ENCODE data around the gene PDXDC1.
"Not testable (repeated sequence)": the region's sequence is repeated elsewhere in the genome, so short reads cannot be mapped to it uniquely, and the experiment has no call there.

Gene PDXDC1

GRCh38 chr16:15180946-15181345 lies 206.1 kb downstream of the PDXDC1 start:
- DNase-seq, result not testable (repeated sequence)

DNA sequence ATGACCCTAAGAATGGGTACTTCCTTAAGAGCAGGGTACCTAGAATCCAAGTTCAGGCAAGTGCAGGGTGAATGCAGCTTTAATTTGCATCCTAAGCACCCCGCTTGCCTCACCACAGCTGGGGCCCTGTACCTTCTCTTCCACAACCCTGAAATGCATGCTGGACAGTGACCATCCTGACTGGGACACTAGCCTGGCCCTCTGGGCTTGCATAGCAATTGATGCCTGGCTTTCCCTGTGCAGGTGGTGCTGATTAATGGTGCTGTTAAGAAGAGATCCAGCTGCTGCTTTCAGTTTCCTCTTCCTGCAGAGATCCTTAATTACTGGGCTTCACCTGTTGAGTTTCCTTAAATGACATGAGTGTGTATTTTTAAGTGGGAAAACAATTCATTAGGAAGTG lies 209.2 kb downstream of the PDXDC1 start:
- not testable (repeated sequence) for DNase-seq

All from eye (tissue), 1 donor.